HepG2 (cell line): ENCODE data around the gene TMED5. TPM values are rescaled to one million over a fixed set of nuclear protein-coding genes. Genes with fewer than 3 reads are reported as not detected.

Experiments
- ATAC-seq: fragments of 200-7000 bp; cut with Tn5 transposase; 3 replicates; pipeline ENCODE4 v1.9.1; 2020; ENCODE audit warnings: mild to moderate bottlenecking, moderate library complexity
- BruUV-seq: library from RNA; stranded (reverse); fragments of 400-500 nt; replicated peaks from 2 replicates; lab custom pipeline; 2021; lab: Mats Ljungman, UMichigan
- CTCF ChIA-PET: fragments of 300-600 bp; formaldehyde crosslinking; extraction: SDS; loops from one replicate; lab custom pipeline; 2021; ENCODE audit warnings: low total read pairs, inconsistent platforms, low intra/inter-chr PET ratio; lab: Yijun Ruan, JAX
- POLR2A ChIA-PET: fragments of 350-600 bp; sonication (Branson Sonifier 250); formaldehyde crosslinking; loops from one replicate; lab custom pipeline; 2020; ENCODE audit warnings: antibody characterized with exemption, inconsistent platforms; lab: Yijun Ruan, JAX
- DNase-seq: peaks from one replicate; pipeline ENCODE4 v3.0.0-alpha.2; 2015; ENCODE audit warnings: low spot score
- FAIRE-seq: peaks from 3 replicates; lab custom pipeline; 2011; peaks lifted over from hg19 to GRCh38; lab: Jason Lieb, UNC
- H2AFZ ChIP-seq: one replicate; pipeline ENCODE4 v1.6.1; 2011; ENCODE audit warnings: low read length, inconsistent platforms
- H3K27ac ChIP-seq: fragments of 300-600 bp; 3 replicates; pipeline ENCODE4 v1.8.0; 2011; ENCODE audit warnings: mixed run types, mild to moderate bottlenecking, mixed read lengths, low read length, inconsistent platforms; ENCODE audit not compliant: insufficient read depth; ENCODE audit errors: extremely low read length
- H3K27me3 ChIP-seq, 2 experiments: fragments of 200-600 bp in 1 of 2; 2 replicates in 1 of 2; 3 replicates in 1 of 2; pipeline versions ENCODE4 v1.6.0 to v1.8.0; 2011; ENCODE audit warnings: low read length in 2 of 2, mild to moderate bottlenecking in 2 of 2, moderate library complexity in 2 of 2, inconsistent platforms in 1 of 2; ENCODE audit not compliant: insufficient read depth in 2 of 2, control insufficient read depth in 1 of 2
- H3K36me3 ChIP-seq, 2 experiments: fragments of 200-600 bp in 1 of 2; replicated peaks in 1 of 2; 2 replicates in 1 of 2; 3 replicates in 1 of 2; pipeline versions ENCODE4 v1.5.1 to v1.8.0; 2011; ENCODE audit warnings: low read length in 2 of 2, inconsistent platforms in 1 of 2; ENCODE audit not compliant: insufficient read depth in 2 of 2, control insufficient read depth in 1 of 2
- H3K4me1 ChIP-seq: 2 replicates; pipeline ENCODE4 v1.5.1; 2012; ENCODE audit warnings: low read length, inconsistent platforms; ENCODE audit not compliant: insufficient read depth
- H3K4me2 ChIP-seq: 2 replicates; pipeline ENCODE4 v1.6.0; 2011; ENCODE audit warnings: low read depth, low read length, inconsistent platforms
- H3K4me3 ChIP-seq, 3 experiments: fragments of 200-600 bp in 1 of 3; sonication (generic), shearing (Covaris generic) in 1 of 3; replicated peaks in 1 of 3; 2 replicates each; pipeline ENCODE4 v1.5.1; 2011 to 2016; ENCODE audit warnings: low read length in 3 of 3, inconsistent platforms in 2 of 3, low read depth in 2 of 3, mild to moderate bottlenecking in 2 of 3, control low read depth in 1 of 3, mixed read lengths in 1 of 3; ENCODE audit not compliant: insufficient read depth in 1 of 3
- H3K79me2 ChIP-seq: one replicate; pipeline ENCODE4 v1.6.1; 2011; ENCODE audit warnings: low read length, inconsistent platforms; ENCODE audit not compliant: insufficient read depth
- H3K9ac ChIP-seq: 2 replicates; pipeline ENCODE4 v1.6.0; 2011; ENCODE audit warnings: mild to moderate bottlenecking, low read depth, low read length, inconsistent platforms; ENCODE audit not compliant: insufficient read depth
- H3K9me3 ChIP-seq: 2 replicates; pipeline ENCODE4 v1.5.1; 2012; ENCODE audit warnings: mild to moderate bottlenecking, low read length
- H4K20me1 ChIP-seq: 2 replicates; pipeline ENCODE4 v1.6.0; 2011; ENCODE audit warnings: inconsistent platforms, mild to moderate bottlenecking, low read length, moderate library complexity; ENCODE audit not compliant: insufficient read depth
- BCL3 ChIP-seq: sonication (generic); formaldehyde crosslinking; IDR thresholded peaks from 2 replicates; pipeline ENCODE4 v1.5.1; 2020; ENCODE audit warnings: mild to moderate bottlenecking, missing genetic modification reagents, moderate library complexity
- HNRNPL ChIP-seq: fragments of 200-400 bp; formaldehyde crosslinking; IDR thresholded peaks from 2 replicates; pipeline ENCODE4 v1.6.1; 2017; ENCODE audit warnings: mild to moderate bottlenecking, low read depth, low read length
- MAF1 ChIP-seq: sonication (generic); formaldehyde crosslinking; IDR thresholded peaks from 2 replicates; pipeline ENCODE4 v1.5.0; 2020; ENCODE audit warnings: missing genetic modification reagents, borderline replicate concordance
- MYNN ChIP-seq: sonication (generic); formaldehyde crosslinking; IDR thresholded peaks from 2 replicates; pipeline ENCODE4 v1.4.0; 2020; ENCODE audit warnings: mild to moderate bottlenecking, low read depth, missing genetic modification reagents
- NRL ChIP-seq: sonication (generic); formaldehyde crosslinking; IDR thresholded peaks from 2 replicates; pipeline ENCODE4 v1.5.0; 2020; ENCODE audit warnings: missing genetic modification reagents, mild to moderate bottlenecking, moderate library complexity, borderline replicate concordance
- SMARCC2 ChIP-seq: fragments of 450-650 bp; IDR thresholded peaks from 2 replicates; pipeline ENCODE4 v1.6.1; 2017; ENCODE audit warnings: antibody characterized with exemption, mild to moderate bottlenecking
- SP5 ChIP-seq: IDR thresholded peaks from 2 replicates; pipeline ENCODE4 v1.6.1; 2016; ENCODE audit warnings: low read depth, borderline replicate concordance
- TEAD2 ChIP-seq: sonication (generic); formaldehyde crosslinking; IDR thresholded peaks from 2 replicates; pipeline ENCODE4 v1.9.0; 2021; ENCODE audit warnings: missing genetic modification reagents
- TRIM24 ChIP-seq: sonication (generic); formaldehyde crosslinking; IDR thresholded peaks from 2 replicates; pipeline ENCODE4 v1.8.0; 2022; ENCODE audit warnings: mild to moderate bottlenecking, missing genetic modification reagents
- ZBTB7B ChIP-seq: sonication (generic); formaldehyde crosslinking; IDR thresholded peaks from 2 replicates; pipeline ENCODE4 v1.4.0; 2020; ENCODE audit warnings: missing genetic modification reagents
- ZFAT ChIP-seq: sonication (generic); formaldehyde crosslinking; conservative IDR thresholded peaks from 2 replicates; pipeline ENCODE4 v1.8.1; 2023; ENCODE audit warnings: missing genetic modification reagents, inconsistent platforms
- ZFP36L2 ChIP-seq: sonication (generic); formaldehyde crosslinking; IDR thresholded peaks from 2 replicates; pipeline ENCODE4 v1.4.0; 2020; ENCODE audit warnings: missing genetic modification reagents
- ZNF138 ChIP-seq: sonication (generic); formaldehyde crosslinking; IDR thresholded peaks from 2 replicates; pipeline ENCODE4 v1.5.0; 2020; ENCODE audit warnings: mild to moderate bottlenecking, low read depth, missing genetic modification reagents
- ZNF335 ChIP-seq: sonication (generic); formaldehyde crosslinking; IDR thresholded peaks from 2 replicates; pipeline ENCODE4 v1.4.0; 2020; ENCODE audit warnings: missing genetic modification reagents
- ZNF644 ChIP-seq: IDR thresholded peaks from 2 replicates; pipeline ENCODE4 v1.6.1; 2016; ENCODE audit warnings: low read depth
- ZNF7 ChIP-seq: IDR thresholded peaks from 2 replicates; pipeline ENCODE4 v1.6.1; 2016; ENCODE audit warnings: missing biosample characterization, missing genetic modification reagents
- WGBS: methylation state at CpG from one replicate; pipeline ENCODE4 v1.1.6; 2017; ENCODE audit warnings: low lambda C conversion rate; 5-methylcytosine and 5-hydroxymethylcytosine counted together
- in situ Hi-C: cut with HindIII; loops from 2 replicates; pipeline ENCODE4 v1.10.0; 2017; ENCODE audit warnings: low pct_unique_long_range_greater_than_20kb; ENCODE audit not compliant: extremely low pct_ligation_motif_present
- intact Hi-C: fragments of 100-400 bp; cut with micrococcal nuclease; formaldehyde crosslinking; loops from one replicate; pipeline ENCODE4 v1.10.0; 2022; ENCODE audit not compliant: unreplicated experiment
- polyA plus RNA-seq, 8 experiments: library from polyadenylated mRNA; depleted of rRNA in 3 of 8; stranded (reverse) in 7 of 8; unstranded in 1 of 8; fragments of >200 nt; fragmentation: Illumina TruSeq in 4 of 8; extraction: Trizol in 4 of 8; gene quantifications; 2 replicates each; pipeline versions ENCODE4 v1.2.1 to v1.2.3, GENCODE V29; 2011 to 2016; ENCODE audit warnings: low read depth in 4 of 8, missing spikeins in 1 of 8, mixed read lengths in 1 of 8; ENCODE audit not compliant: insufficient read depth in 1 of 8
- total RNA-seq, 5 experiments: library from RNA; depleted of rRNA; stranded (reverse); fragments of >200 nt; fragmentation: Illumina TruSeq; extraction: Trizol; gene quantifications; 2 replicates each; pipeline ENCODE4 v1.2.3, GENCODE V29; 2016; ENCODE audit warnings: low read depth in 1 of 5

The TMED5 gene
- total and polyA plus RNA-seq, 2 of the 13 experiments (the other 11 are each of a cell fraction or from before 2014, with no cell fraction given) = 58.1 to 99.0 TPM

- no peak for TF ChIP-seq ZFP36L2 (CRISPR knock-in tag)
Measured at GRCh38 chr1:93111065-93111464, 69.1 kb downstream of the TMED5 start (continued).

GRCh38 chr1:93109578-93109977 is 70.6 kb downstream of the TMED5 start:
- DNase-seq (no peak), ATAC-seq (no peak), FAIRE-seq (no peak)
- no peaks in the 10 kb centered on the region for H3K9me3 ChIP-seq
- no peak overlapping the region for H2AFZ ChIP-seq
- POLR2A ChIA-PET = interaction anchor here (0.7 kb wide), 1 partner anchor 31 kb away, joined by 3 read pairs; the partner anchor contains the start of gene MTF2
- H3K27me3 ChIP-seq = no peaks in the 10 kb centered on the region
- H3K4me2 ChIP-seq = no peak overlapping the region
- no TSS peak for BruUV-seq
- in situ Hi-C loops (no loop called here), intact Hi-C loops (no loop called here)
- H3K36me3 ChIP-seq = peaks cover 1 to 19% of the 10 kb centered on the region in 2 experiments; a peak in 3 of 5 replicates
- no peak overlapping the region for H3K9ac ChIP-seq
- H3K4me1 ChIP-seq = peaks cover 16% of the 10 kb centered on the region
- CTCF ChIA-PET = no interaction called here
- H3K79me2 ChIP-seq = peaks cover 71% of the 10 kb centered on the region
- TF ChIP-seq ZNF138 (CRISPR knock-in tag) = no peak
- no peak for TF ChIP-seq BCL3
- TF ChIP-seq SMARCC2 = no peak
- no peak for TF ChIP-seq TRIM24
- no peak for TF ChIP-seq NRL (CRISPR knock-in tag)
- TF ChIP-seq SP5 = no peak
- TF ChIP-seq ZNF7 = no peak
- no peak for TF ChIP-seq MAF1 (CRISPR knock-in tag)
- TF ChIP-seq ZFAT (CRISPR knock-in tag) = no peak
- TF ChIP-seq ZNF335 (CRISPR knock-in tag) = no peak
- no peak for TF ChIP-seq TEAD2 (CRISPR knock-in tag)
- no peak for TF ChIP-seq HNRNPL
- TF ChIP-seq MYNN (CRISPR knock-in tag) = no peak
- no peak for TF ChIP-seq ZNF644 (CRISPR knock-in tag)
- no peak for TF ChIP-seq ZBTB7B (CRISPR knock-in tag)
- WGBS = 100% methylated on average over 2 of the region's 2 CpGs
- no peaks in the 10 kb centered on the region for H4K20me1 ChIP-seq
- H3K4me3 ChIP-seq = no peak overlapping the region
- no peak overlapping the region for H3K27ac ChIP-seq
